Effector memory CD4-positive, alpha-beta T cell (primary cell): ENCODE measurements around the gene UQCRC1.
"Not testable (repeated sequence)": the region's sequence is repeated elsewhere in the genome, so short reads cannot be mapped to it uniquely, and the experiment has no call there.

Experiments used
- DNase-seq, 3 donors: peaks; one replicate each; pipeline ENCODE4 v3.0.0-alpha.2; 2020
- H3K27ac ChIP-seq: 2 replicates; pipeline ENCODE4 v1.7.0; 2013; ENCODE audit warnings: mild to moderate bottlenecking, low read length, moderate library complexity; ENCODE audit not compliant: insufficient read depth, poor library complexity, severe bottlenecking
- H3K27me3 ChIP-seq: replicated peaks from 2 replicates; pipeline ENCODE4 v1.7.0; 2013; ENCODE audit warnings: mild to moderate bottlenecking, low read length; ENCODE audit not compliant: insufficient read depth, control insufficient read depth, poor library complexity, severe bottlenecking
- H3K36me3 ChIP-seq: 2 replicates; pipeline ENCODE4 v1.7.0; 2013; ENCODE audit warnings: mild to moderate bottlenecking, low read length, moderate library complexity; ENCODE audit not compliant: control insufficient read depth, insufficient read depth
- H3K4me1 ChIP-seq: 2 replicates; pipeline ENCODE4 v1.7.0; 2013; ENCODE audit warnings: low read length, mild to moderate bottlenecking; ENCODE audit not compliant: control insufficient read depth, insufficient read depth, poor library complexity, severe bottlenecking
- H3K4me3 ChIP-seq: 2 replicates; pipeline ENCODE4 v1.7.0; 2013; ENCODE audit warnings: low read length, low read depth, mild to moderate bottlenecking; ENCODE audit not compliant: insufficient read depth, poor library complexity, severe bottlenecking
- H3K9me3 ChIP-seq: 2 replicates; pipeline ENCODE4 v1.7.0; 2013; ENCODE audit warnings: mild to moderate bottlenecking, low read length, moderate library complexity; ENCODE audit not compliant: control insufficient read depth

Gene UQCRC1

GRCh38 chr3:48556796-48557626 is 52.4 kb downstream of the UQCRC1 start, which contains the start of gene PFKFB4:
Gene PFKFB4, minus strand, starts transcription at chr3:48556803. Its CDS starts 26 bp downstream, at chr3:48556777.
- H3K4me1 ChIP-seq: peaks cover 12% of the 10 kb centered on the region
- peak within 1 kb of the TSS; percentile 58 for H3K4me3 ChIP-seq
- DNase-seq: peak; percentile 99
- H3K9me3 ChIP-seq: no peaks in the 10 kb centered on the region
- H3K36me3 ChIP-seq: no peaks in the 10 kb centered on the region
- peak within 1 kb of the TSS; percentile 58 for H3K27ac ChIP-seq
- H3K27me3 ChIP-seq: no peaks in the 10 kb centered on the region

GRCh38 chr3:48555949-48556795 is 53.3 kb downstream of the UQCRC1 start:
- DNase-seq: peak in 1 of 3 donors; percentile 9
- Histone ChIP-seq H3K4me1 (peaks cover 12% of the 10 kb centered on the region), H3K9me3 (no peaks in the 10 kb centered on the region), H3K27ac (peak overlapping the region; percentile 58), H3K36me3 (no peaks in the 10 kb centered on the region), H3K27me3 (no peaks in the 10 kb centered on the region), H3K4me3 (peak overlapping the region; percentile 58)

GRCh38 chr3:48555231-48555948 is 54.1 kb downstream of the UQCRC1 start:
- Histone ChIP-seq H3K4me3 (no peak overlapping the region), H3K9me3 (no peaks in the 10 kb centered on the region), H3K4me1 (peaks cover 12% of the 10 kb centered on the region), H3K36me3 (no peaks in the 10 kb centered on the region), H3K27me3 (no peaks in the 10 kb centered on the region), H3K27ac (no peak overlapping the region)
- DNase-seq: no peak

- no peak for DNase-seq
- no peaks in the 10 kb centered on the region for H3K9me3 ChIP-seq
- no peaks in the 10 kb centered on the region for H3K27me3 ChIP-seq
- no peaks in the 10 kb centered on the region for H3K36me3 ChIP-seq
- H3K27ac ChIP-seq: no peak overlapping the region
- H3K4me1 ChIP-seq: peaks cover 12% of the 10 kb centered on the region
- no peak overlapping the region for H3K4me3 ChIP-seq
Observed at GRCh38 chr3:48553886-48554845, 55.3 kb downstream of the UQCRC1 start.

- no peaks in the 10 kb centered on the region for H3K9me3 ChIP-seq
- no peak for DNase-seq
- peaks cover 16% of the 10 kb centered on the region for H3K4me1 ChIP-seq
- H3K27me3 ChIP-seq: no peaks in the 10 kb centered on the region
- H3K27ac ChIP-seq: no peak overlapping the region
- no peak overlapping the region for H3K4me3 ChIP-seq
- H3K36me3 ChIP-seq: no peaks in the 10 kb centered on the region
Observed at GRCh38 chr3:48553361-48553760, 56.1 kb downstream of the UQCRC1 start.

- H3K36me3 ChIP-seq: no peaks in the 10 kb centered on the region
- no peak for DNase-seq
- no peak overlapping the region for H3K27ac ChIP-seq
- no peaks in the 10 kb centered on the region for H3K9me3 ChIP-seq
- H3K4me1 ChIP-seq: peaks cover 15% of the 10 kb centered on the region
- H3K27me3 ChIP-seq: no peaks in the 10 kb centered on the region
- no peak overlapping the region for H3K4me3 ChIP-seq
Observed at GRCh38 chr3:48552111-48552951, 57.1 kb downstream of the UQCRC1 start.

- H3K36me3 ChIP-seq, DNase-seq: not testable (repeated sequence)
- H3K4me1 ChIP-seq: peaks cover 12% of the 10 kb centered on the region
Observed at GRCh38 chr3:48551651-48552050, 57.8 kb downstream of the UQCRC1 start.

More at GRCh38 chr3:48551651-48552050, 57.8 kb downstream of the UQCRC1 start:
- not testable (repeated sequence) for H3K9me3 ChIP-seq, H3K27ac ChIP-seq, H3K27me3 ChIP-seq, H3K4me3 ChIP-seq
